Smooth muscle cell (in vitro differentiated cells): ENCODE measurements around the gene DSCAML1. TPM values are rescaled to one million over a fixed set of nuclear protein-coding genes. Genes with fewer than 3 reads are reported as not detected.

Experiments used
- DNase-seq: peaks from one replicate; lab custom pipeline; 2025; ENCODE audit not compliant: unreplicated experiment; lab: John Stamatoyannopoulos, UW
- H2AFZ ChIP-seq: fragments of 200-600 bp; sonication (generic); 2 replicates; pipeline ENCODE4 v1.6.0; 2016; ENCODE audit warnings: antibody characterized with exemption, low read depth, mild to moderate bottlenecking
- H3F3A ChIP-seq: fragments of 200-600 bp; sonication (generic); 2 replicates; pipeline ENCODE4 v1.6.0; 2017; ENCODE audit warnings: antibody characterized with exemption, low read depth
- H3K27ac ChIP-seq: fragments of 200-600 bp; sonication (generic); 2 replicates; pipeline ENCODE4 v1.5.1; 2016; ENCODE audit warnings: low read depth, mild to moderate bottlenecking
- H3K27me3 ChIP-seq: fragments of 200-600 bp; sonication (generic); 2 replicates; pipeline ENCODE4 v1.6.1; 2016; ENCODE audit warnings: low read depth, mild to moderate bottlenecking
- H3K36me3 ChIP-seq: fragments of 200-600 bp; sonication (generic); 2 replicates; pipeline ENCODE4 v1.5.1; 2016; ENCODE audit warnings: low read depth
- H3K4me1 ChIP-seq: fragments of 200-600 bp; sonication (generic); 2 replicates; pipeline ENCODE4 v1.5.1; 2016; ENCODE audit warnings: low read depth
- H3K4me2 ChIP-seq: fragments of 200-600 bp; sonication (generic); 2 replicates; pipeline ENCODE4 v1.6.0; 2016; ENCODE audit warnings: mild to moderate bottlenecking
- H3K4me3 ChIP-seq: fragments of 200-600 bp; sonication (generic); 2 replicates; pipeline ENCODE4 v1.5.1; 2016; ENCODE audit warnings: mild to moderate bottlenecking
- H3K79me2 ChIP-seq: fragments of 200-600 bp; sonication (generic); 2 replicates; pipeline ENCODE4 v1.6.0; 2016; ENCODE audit warnings: low read depth, mild to moderate bottlenecking
- H3K9ac ChIP-seq: fragments of 200-600 bp; sonication (generic); 2 replicates; pipeline ENCODE4 v1.6.0; 2016; ENCODE audit warnings: low read depth
- H3K9me3 ChIP-seq: fragments of 200-600 bp; sonication (generic); replicated peaks from 2 replicates; pipeline ENCODE4 v1.5.1; 2016; ENCODE audit warnings: low read depth
- H4K20me1 ChIP-seq: fragments of 200-600 bp; sonication (generic); 2 replicates; pipeline ENCODE4 v1.6.0; 2016; ENCODE audit warnings: low read depth
- CTCF ChIP-seq: fragments of 200-600 bp; sonication (generic); IDR thresholded peaks from 2 replicates; pipeline ENCODE4 v1.5.1; 2017; ENCODE audit warnings: borderline replicate concordance, mild to moderate bottlenecking, antibody characterized with exemption; ENCODE audit not compliant: insufficient read depth, poor library complexity, severe bottlenecking
- WGBS: methylation state at CpG from one replicate; pipeline ENCODE4 v1.1.7; 2016; ENCODE audit warnings: low lambda C conversion rate; 5-methylcytosine and 5-hydroxymethylcytosine counted together
- polyA plus RNA-seq: library from polyadenylated mRNA; unstranded; fragments of >200 nt; fragmentation: Nextera tagmentation; extraction: Ambion mirVana; gene quantifications from 2 replicates; pipeline ENCODE4 v1.2.1, GENCODE V29; 2016
- total RNA-seq: library from RNA; depleted of rRNA; stranded (reverse); fragments of >200 nt; gene quantifications from 2 replicates; pipeline ENCODE4 v1.2.3, GENCODE V29; 2014

DSCAML1 gene
- total and polyA plus RNA-seq, 2 experiments from 2014 or later: 0.22 TPM; not detected in 1

- no peaks in the 10 kb centered on the region for H3K36me3 ChIP-seq
- TF ChIP-seq CTCF: no peak
- 99% methylated on average over 7 of the region's 7 CpGs for WGBS
- H3K4me3 ChIP-seq: no peak overlapping the region
- no peaks in the 10 kb centered on the region for H4K20me1 ChIP-seq
- no peak overlapping the region for H3K4me2 ChIP-seq
- H3K27me3 ChIP-seq: peaks cover 9% of the 10 kb centered on the region
- no peaks in the 10 kb centered on the region for H3K79me2 ChIP-seq
- no peaks in the 10 kb centered on the region for H3K9me3 ChIP-seq
- no peak overlapping the region for H2AFZ ChIP-seq
- H3K9ac ChIP-seq: no peak overlapping the region
- DNase-seq: no peak
- H3K27ac ChIP-seq: no peak overlapping the region
- no peaks in the 10 kb centered on the region for H3F3A ChIP-seq
- peaks cover 11% of the 10 kb centered on the region for H3K4me1 ChIP-seq
These were observed 246.6 kb downstream of the DSCAML1 start for GRCh38 chr11:117550466-117550865.

DNA sequence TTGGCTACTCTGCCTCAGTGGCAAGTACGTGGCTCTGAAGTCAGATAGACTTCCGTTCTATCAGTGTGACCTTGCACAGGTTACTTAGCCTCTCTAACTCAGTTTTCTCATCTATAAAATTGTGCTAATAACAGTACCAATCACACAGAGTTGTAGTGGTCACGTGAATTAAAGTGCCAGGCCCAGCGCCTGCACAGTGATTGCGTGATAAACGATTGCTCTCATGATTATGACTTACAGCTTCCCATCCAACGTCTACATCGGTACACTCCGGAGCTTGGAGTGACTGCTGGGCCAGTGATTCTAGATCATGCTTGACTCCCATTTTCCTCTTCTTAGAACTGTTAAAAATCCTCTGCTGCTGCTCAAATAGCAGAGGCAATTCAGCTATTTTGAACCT, 247.6 kb downstream of the DSCAML1 start:
- WGBS: 98% methylated on average over 9 of the region's 9 CpGs
- H3K27ac ChIP-seq: no peak overlapping the region
- H4K20me1 ChIP-seq: no peaks in the 10 kb centered on the region
- H3K4me2 ChIP-seq: no peak overlapping the region
- H3K4me1 ChIP-seq: peaks cover 11% of the 10 kb centered on the region
- H3K27me3 ChIP-seq: peaks cover 9% of the 10 kb centered on the region
- no peak overlapping the region for H3K9ac ChIP-seq
- H3K36me3 ChIP-seq: no peaks in the 10 kb centered on the region
- H3K9me3 ChIP-seq: no peaks in the 10 kb centered on the region
- H3K4me3 ChIP-seq: no peak overlapping the region
- no peak for DNase-seq
- no peak for TF ChIP-seq CTCF
- no peaks in the 10 kb centered on the region for H3K79me2 ChIP-seq
- H3F3A ChIP-seq: no peaks in the 10 kb centered on the region
- H2AFZ ChIP-seq: no peak overlapping the region

- no peak overlapping the region for H3K4me3 ChIP-seq
- DNase-seq: no peak
- H3K27ac ChIP-seq: no peak overlapping the region
- H2AFZ ChIP-seq: no peak overlapping the region
- no peaks in the 10 kb centered on the region for H3K9me3 ChIP-seq
- no peaks in the 10 kb centered on the region for H4K20me1 ChIP-seq
- TF ChIP-seq CTCF: no peak
- H3F3A ChIP-seq: no peaks in the 10 kb centered on the region
- no peak overlapping the region for H3K4me2 ChIP-seq
- H3K9ac ChIP-seq: no peak overlapping the region
- peaks cover 9% of the 10 kb centered on the region for H3K27me3 ChIP-seq
- 69% methylated on average over 3 of the region's 3 CpGs for WGBS
- H3K4me1 ChIP-seq: peaks cover 11% of the 10 kb centered on the region
- no peaks in the 10 kb centered on the region for H3K79me2 ChIP-seq
- H3K36me3 ChIP-seq: no peaks in the 10 kb centered on the region
These were observed 248.1 kb downstream of the DSCAML1 start for GRCh38 chr11:117548876-117549275.

DNA sequence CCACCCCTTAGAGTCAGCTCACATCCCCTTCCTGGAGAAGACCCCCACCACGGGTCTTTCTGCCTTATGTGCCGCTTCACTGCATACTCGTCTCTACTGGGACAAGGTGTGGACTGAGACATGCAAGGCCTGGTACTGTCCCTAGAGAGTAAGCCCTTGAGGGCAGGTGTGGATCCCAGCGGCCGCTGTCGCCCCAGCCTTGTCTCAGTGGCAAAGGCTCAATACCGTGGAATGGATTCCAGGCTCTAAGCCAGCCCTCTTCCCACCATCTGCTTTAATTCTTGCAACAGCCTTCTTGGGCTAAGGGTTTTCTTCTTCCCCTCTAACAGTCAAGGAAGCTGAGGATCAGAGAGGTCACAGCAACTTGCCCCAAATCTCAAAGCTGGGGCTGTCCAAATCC, 249.1 kb downstream of the DSCAML1 start:
- H3K27ac ChIP-seq: no peak overlapping the region
- H3K9me3 ChIP-seq: no peaks in the 10 kb centered on the region
- H4K20me1 ChIP-seq: no peaks in the 10 kb centered on the region
- no peak overlapping the region for H3K4me3 ChIP-seq
- no peak overlapping the region for H3K9ac ChIP-seq
- TF ChIP-seq CTCF: no peak
- no peaks in the 10 kb centered on the region for H3K36me3 ChIP-seq
- DNase-seq: no peak
- H3F3A ChIP-seq: no peaks in the 10 kb centered on the region
- no peak overlapping the region for H3K4me2 ChIP-seq
- peaks cover 11% of the 10 kb centered on the region for H3K4me1 ChIP-seq
- H3K27me3 ChIP-seq: peaks cover 9% of the 10 kb centered on the region
- no peak overlapping the region for H2AFZ ChIP-seq
- no peaks in the 10 kb centered on the region for H3K79me2 ChIP-seq
- 95% methylated on average over 7 of the region's 7 CpGs for WGBS
